IPS DF 6.9 (cell line): Measurements from ENCODE around the gene CADM1.

Experiments used
- DNase-seq: peaks from one replicate; pipeline ENCODE4 v3.0.0-alpha.2; 2013; ENCODE audit warnings: low read depth, low spot score
- H3K27ac ChIP-seq: one replicate; pipeline ENCODE4 v1.5.1; 2013; ENCODE audit warnings: low read length, control low read depth
- H3K27me3 ChIP-seq: 2 replicates; pipeline ENCODE4 v1.6.1; 2013; ENCODE audit warnings: mild to moderate bottlenecking, low read length; ENCODE audit not compliant: control insufficient read depth, insufficient read depth
- H3K36me3 ChIP-seq: 2 replicates; pipeline ENCODE4 v1.6.1; 2013; ENCODE audit warnings: low read length; ENCODE audit not compliant: control insufficient read depth, insufficient read depth
- H3K4me1 ChIP-seq: 2 replicates; pipeline ENCODE4 v1.6.1; 2013; ENCODE audit warnings: low read length; ENCODE audit not compliant: control insufficient read depth, insufficient read depth
- H3K4me3 ChIP-seq: 2 replicates; pipeline ENCODE4 v1.5.1; 2013; ENCODE audit warnings: mild to moderate bottlenecking, low read length
- H3K9me3 ChIP-seq: 2 replicates; pipeline ENCODE4 v1.6.1; 2013; ENCODE audit warnings: low read length, inconsistent platforms; ENCODE audit not compliant: control insufficient read depth, insufficient read depth
- WGBS: extraction: QIAGEN DNeasy Blood & Tissue Kit; methylation state at CpG from one replicate; pipeline ENCODE4 v1.1.7; 2013; ENCODE audit warnings: mixed read lengths, missing lambda C conversion rate; ENCODE audit not compliant: insufficient read length, insufficient coverage; 5-methylcytosine and 5-hydroxymethylcytosine counted together

Gene CADM1

GRCh38 chr11:115148691-115149090 lies 355.5 kb downstream of the CADM1 start:
- H3K4me1 ChIP-seq, result no peaks in the 10 kb centered on the region; the same call in 1 of the 2 replicates
- WGBS, result 100% methylated on average over 1 of the region's 2 CpGs
- no peaks in the 10 kb centered on the region for H3K9me3 ChIP-seq
- H3K4me3 ChIP-seq, result no peak overlapping the region
- H3K27me3 ChIP-seq, result no peaks in the 10 kb centered on the region
- DNase-seq, result no peak
- H3K27ac ChIP-seq, result no peak overlapping the region
- no peaks in the 10 kb centered on the region for H3K36me3 ChIP-seq

GRCh38 chr11:115148101-115148500 lies 356.1 kb downstream of the CADM1 start:
- Histone ChIP-seq H3K27ac (no peak overlapping the region), H3K4me1 (no peaks in the 10 kb centered on the region; the same call in 1 of the 2 replicates), H3K9me3 (no peaks in the 10 kb centered on the region), H3K4me3 (no peak overlapping the region), H3K36me3 (no peaks in the 10 kb centered on the region), H3K27me3 (no peaks in the 10 kb centered on the region)
- 100% methylated on average over 4 of the region's 4 CpGs for WGBS
- no peak for DNase-seq

GRCh38 chr11:115147243-115147807 lies 356.9 kb downstream of the CADM1 start:
- no peaks in the 10 kb centered on the region; the same call in 1 of the 2 replicates for H3K4me1 ChIP-seq
- no peak overlapping the region for H3K27ac ChIP-seq
- 100% methylated on average over 7 of the region's 7 CpGs for WGBS
- no peak overlapping the region for H3K4me3 ChIP-seq
- DNase-seq, result no peak
- H3K36me3 ChIP-seq, result no peaks in the 10 kb centered on the region
- no peaks in the 10 kb centered on the region for H3K27me3 ChIP-seq
- H3K9me3 ChIP-seq, result no peaks in the 10 kb centered on the region

GRCh38 chr11:115146425-115146824 lies 357.8 kb downstream of the CADM1 start:
- Histone ChIP-seq H3K9me3 (no peaks in the 10 kb centered on the region), H3K36me3 (no peaks in the 10 kb centered on the region), H3K27ac (no peak overlapping the region), H3K27me3 (no peaks in the 10 kb centered on the region), H3K4me1 (no peaks in the 10 kb centered on the region; the same call in 1 of the 2 replicates), H3K4me3 (no peak overlapping the region)
- no peak for DNase-seq
- no CpG with 5 or more reads among the region's 6 CpGs for WGBS

GRCh38 chr11:115145324-115145723 lies 358.9 kb downstream of the CADM1 start:
- Histone ChIP-seq H3K27ac (no peak overlapping the region), H3K4me1 (no peaks in the 10 kb centered on the region; the same call in 1 of the 2 replicates), H3K27me3 (no peaks in the 10 kb centered on the region), H3K4me3 (no peak overlapping the region), H3K36me3 (no peaks in the 10 kb centered on the region), H3K9me3 (no peaks in the 10 kb centered on the region)
- WGBS, result no CpG with 5 or more reads among the region's 8 CpGs
- no peak for DNase-seq

- no peak overlapping the region for H3K27ac ChIP-seq
- H3K4me1 ChIP-seq, result no peaks in the 10 kb centered on the region; the same call in 1 of the 2 replicates
- no peaks in the 10 kb centered on the region for H3K27me3 ChIP-seq
- H3K4me3 ChIP-seq, result no peak overlapping the region
- DNase-seq, result no peak
- H3K9me3 ChIP-seq, result no peaks in the 10 kb centered on the region
- no peaks in the 10 kb centered on the region for H3K36me3 ChIP-seq
- WGBS, result no CpG with 5 or more reads among the region's 7 CpGs
Measured at GRCh38 chr11:115144914-115145313, 359.3 kb downstream of the CADM1 start.

- no peak for DNase-seq
- H3K4me3 ChIP-seq, result no peak overlapping the region
- H3K27ac ChIP-seq, result no peak overlapping the region
- no peaks in the 10 kb centered on the region for H3K36me3 ChIP-seq
- no peaks in the 10 kb centered on the region for H3K9me3 ChIP-seq
- no peaks in the 10 kb centered on the region; the same call in 1 of the 2 replicates for H3K4me1 ChIP-seq
- no peaks in the 10 kb centered on the region for H3K27me3 ChIP-seq
- WGBS, result no CpG with 5 or more reads among the region's 5 CpGs
Measured at GRCh38 chr11:115144014-115144413, 360.2 kb downstream of the CADM1 start.

- no peak for DNase-seq
- no peak overlapping the region for H3K4me3 ChIP-seq
- no peaks in the 10 kb centered on the region for H3K9me3 ChIP-seq
- H3K27me3 ChIP-seq, result no peaks in the 10 kb centered on the region
- H3K36me3 ChIP-seq, result no peaks in the 10 kb centered on the region
- H3K27ac ChIP-seq, result no peak overlapping the region
- WGBS, result no CpG with 5 or more reads among the region's 13 CpGs
- no peaks in the 10 kb centered on the region for H3K4me1 ChIP-seq
Measured at GRCh38 chr11:115141231-115142114, 362.7 kb downstream of the CADM1 start.

- DNase-seq, result no peak
- no peaks in the 10 kb centered on the region for H3K27me3 ChIP-seq
- H3K4me3 ChIP-seq, result no peak overlapping the region
- no peaks in the 10 kb centered on the region for H3K36me3 ChIP-seq
- no peak overlapping the region for H3K27ac ChIP-seq
- no CpG with 5 or more reads among the region's 3 CpGs for WGBS
- no peaks in the 10 kb centered on the region for H3K9me3 ChIP-seq
- no peaks in the 10 kb centered on the region for H3K4me1 ChIP-seq
Measured at GRCh38 chr11:115135936-115136335, 368.3 kb downstream of the CADM1 start.

GRCh38 chr11:115134926-115135325 lies 369.3 kb downstream of the CADM1 start:
- DNase-seq, result no peak
- Histone ChIP-seq H3K4me3 (no peak overlapping the region), H3K36me3 (no peaks in the 10 kb centered on the region), H3K4me1 (no peaks in the 10 kb centered on the region), H3K9me3 (no peaks in the 10 kb centered on the region), H3K27ac (no peak overlapping the region), H3K27me3 (no peaks in the 10 kb centered on the region)
- no CpG with 5 or more reads among the region's 11 CpGs for WGBS
